ENCODE data around the gene IRF7. TPM values are rescaled to one million over a fixed set of nuclear protein-coding genes. Genes with fewer than 3 reads are reported as not detected.
A peak's percentile ranks its signal among the peaks of the same experiment; 100 is the strongest.

IRF7 gene
- total RNA-seq, 2 donors from 2014 or later: 14.7 to 25.8 TPM

- Mint-ChIP-seq H3K27ac (no peak overlapping the region), H3K4me1 (no peaks in the 10 kb centered on the region), H3K36me3 (ENCODE audit: low read depth) (peaks cover 6% of the 10 kb centered on the region), H3K4me3 (no peak overlapping the region), H3K9me3 (no peaks in the 10 kb centered on the region), H3K27me3 (peaks cover 8% of the 10 kb centered on the region)
- no peak for ATAC-seq (replicated peaks)
These were observed 20.3 kb upstream of the IRF7 start for GRCh38 chr11:635945-636510.

DNA sequence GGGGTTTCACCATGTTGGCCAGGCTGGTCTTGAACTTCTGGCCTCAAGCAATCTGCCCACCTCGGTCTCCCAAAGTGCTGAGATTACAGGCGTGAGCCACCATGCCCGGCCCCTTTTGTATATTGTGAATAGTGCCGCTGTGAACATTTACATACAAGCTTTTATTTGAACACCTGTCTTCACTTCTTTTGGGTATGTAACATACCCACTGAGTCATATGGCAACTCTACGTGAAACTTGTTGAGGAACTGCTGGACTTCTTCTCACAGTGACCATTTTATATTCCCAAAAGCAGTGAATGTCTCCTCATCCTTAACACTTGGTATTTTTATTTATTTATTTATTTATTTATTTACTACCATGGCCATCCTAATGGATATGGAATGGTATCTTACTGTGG lies 15.1 kb upstream of the IRF7 start:
- no peak overlapping the region for H3K4me3 Mint-ChIP-seq
- no peak for ATAC-seq (replicated peaks)
- no peaks in the 10 kb centered on the region for H3K9me3 Mint-ChIP-seq
- H3K36me3 Mint-ChIP-seq (ENCODE audit: low read depth): peaks cover 15% of the 10 kb centered on the region
- H3K4me1 Mint-ChIP-seq: peaks cover 23% of the 10 kb centered on the region
- peaks cover 17% of the 10 kb centered on the region for H3K27me3 Mint-ChIP-seq
- H3K27ac Mint-ChIP-seq: no peak overlapping the region

- peak; percentile 53 for ATAC-seq (replicated peaks)
- H3K27ac Mint-ChIP-seq: peak overlapping the region; percentile 65
- peaks cover 23% of the 10 kb centered on the region for H3K4me1 Mint-ChIP-seq
- peaks cover 15% of the 10 kb centered on the region for H3K36me3 Mint-ChIP-seq (ENCODE audit: low read depth)
- H3K27me3 Mint-ChIP-seq: peaks cover 17% of the 10 kb centered on the region
- H3K9me3 Mint-ChIP-seq: no peaks in the 10 kb centered on the region
- H3K4me3 Mint-ChIP-seq: peak overlapping the region; percentile 52
These were observed 13.5 kb upstream of the IRF7 start for GRCh38 chr11:629237-629583.

- Mint-ChIP-seq H3K27ac (no peak overlapping the region), H3K4me1 (peaks cover 23% of the 10 kb centered on the region), H3K36me3 (ENCODE audit: low read depth) (peaks cover 19% of the 10 kb centered on the region), H3K9me3 (no peaks in the 10 kb centered on the region), H3K27me3 (peaks cover 17% of the 10 kb centered on the region), H3K4me3 (peak overlapping the region; percentile 52)
- no peak for ATAC-seq (replicated peaks)
These were observed 12.3 kb upstream of the IRF7 start for GRCh38 chr11:628056-628455.

GRCh38 chr11:627308-627576 lies 11.5 kb upstream of the IRF7 start:
- peaks cover 17% of the 10 kb centered on the region for H3K27me3 Mint-ChIP-seq
- H3K4me1 Mint-ChIP-seq: peaks cover 23% of the 10 kb centered on the region
- no peak for ATAC-seq (replicated peaks)
- H3K36me3 Mint-ChIP-seq (ENCODE audit: low read depth): peaks cover 20% of the 10 kb centered on the region
- H3K9me3 Mint-ChIP-seq: no peaks in the 10 kb centered on the region
- H3K27ac Mint-ChIP-seq: no peak overlapping the region
- H3K4me3 Mint-ChIP-seq: no peak overlapping the region

DNA sequence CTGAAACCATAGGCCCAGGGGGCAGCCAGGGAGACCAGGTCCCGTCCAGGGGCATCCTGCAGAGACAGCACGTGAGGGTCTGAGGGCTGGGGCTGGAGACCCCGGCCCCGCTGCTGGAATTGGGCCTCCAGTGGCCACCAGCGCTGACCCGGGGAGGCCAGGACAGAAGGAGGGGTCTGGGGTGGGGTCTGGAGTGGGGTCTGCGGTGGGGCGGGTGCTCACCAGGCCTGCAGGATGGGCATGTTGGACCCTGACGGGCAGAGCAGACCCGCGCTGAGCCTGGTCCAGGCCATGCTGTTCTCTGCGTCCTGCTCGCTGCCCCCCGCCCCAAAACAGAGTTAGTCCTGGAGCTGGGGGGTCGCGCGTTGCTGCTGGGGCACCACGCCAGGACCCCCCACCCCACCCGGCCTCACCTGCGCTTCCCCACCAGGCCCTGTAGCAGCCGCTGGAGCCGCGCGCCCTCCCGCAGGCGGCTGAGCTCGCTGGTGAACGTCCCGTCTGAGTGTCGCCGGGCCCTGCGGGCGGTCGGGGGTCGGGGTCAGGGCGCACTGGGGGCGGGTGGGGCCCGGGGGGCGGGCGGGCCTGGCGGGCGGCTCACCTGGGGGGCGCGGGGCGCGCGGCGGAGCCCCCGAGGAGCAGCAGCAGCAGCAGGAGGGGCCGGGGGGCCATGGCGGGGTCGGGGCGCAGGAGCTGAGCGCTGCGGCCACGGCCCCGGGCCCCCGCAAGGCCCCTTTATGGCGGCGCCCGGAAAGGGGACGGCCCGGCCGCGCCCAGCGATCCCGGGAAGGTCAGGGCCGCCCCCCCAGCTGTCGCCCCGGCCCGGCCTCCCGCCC lies 10.9 kb upstream of the IRF7 start, which contains the start of gene SCT:
TSS of gene SCT (minus strand) at position 707 of the 833 bp plus-strand sequence. CDS start at position 669, 38 bp downstream.
- Mint-ChIP-seq H3K36me3 (ENCODE audit: low read depth) (peaks cover 20% of the 10 kb centered on the region), H3K4me3 (peak within 1 kb of the TSS; percentile 52), H3K27me3 (peaks cover 17% of the 10 kb centered on the region), H3K4me1 (peaks cover 23% of the 10 kb centered on the region), H3K9me3 (no peaks in the 10 kb centered on the region), H3K27ac (no peak within 1 kb of the TSS)
- no peak for ATAC-seq (replicated peaks)

DNA sequence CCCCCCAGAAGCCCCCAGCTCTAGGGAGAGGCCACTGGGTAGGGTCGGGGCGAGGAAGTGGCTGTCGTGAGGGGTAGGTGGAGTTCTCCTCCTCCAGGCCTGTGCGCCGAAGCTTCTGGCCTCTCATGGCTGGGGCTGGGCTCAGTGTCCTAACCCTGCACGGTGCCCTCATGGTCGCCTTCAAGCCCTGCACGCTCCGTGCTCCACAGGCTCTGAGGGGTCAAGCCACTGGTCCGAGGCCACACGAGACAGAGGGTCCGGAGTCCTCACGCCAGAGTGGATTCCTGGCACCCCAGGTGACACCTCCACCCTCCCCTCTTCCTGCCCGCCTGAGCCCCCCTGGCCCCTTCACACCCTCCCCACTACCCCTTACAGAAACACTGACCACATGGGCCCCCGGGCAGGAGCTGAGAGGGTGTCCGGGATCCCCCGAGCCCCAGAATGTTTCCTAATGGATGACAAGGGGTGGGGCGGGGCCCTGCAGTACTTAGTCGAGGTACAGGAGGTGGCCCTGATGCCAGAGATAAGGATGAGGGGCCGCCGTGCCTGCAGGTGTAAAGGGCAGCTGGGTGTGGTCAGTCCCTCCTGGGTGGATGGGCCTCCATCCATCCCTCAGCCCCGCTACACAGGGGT lies 10.0 kb upstream of the IRF7 start:
- ATAC-seq (replicated peaks): no peak
- H3K9me3 Mint-ChIP-seq: no peaks in the 10 kb centered on the region
- H3K27ac Mint-ChIP-seq: no peak overlapping the region
- H3K4me1 Mint-ChIP-seq: peaks cover 23% of the 10 kb centered on the region
- no peak overlapping the region for H3K4me3 Mint-ChIP-seq
- H3K27me3 Mint-ChIP-seq: peaks cover 17% of the 10 kb centered on the region
- peaks cover 20% of the 10 kb centered on the region for H3K36me3 Mint-ChIP-seq (ENCODE audit: low read depth)

GRCh38 chr11:624705-625635 lies 9.2 kb upstream of the IRF7 start, which contains the start of gene CDHR5:
Gene CDHR5, minus strand, starts transcription at chr11:624955. Its CDS starts 53 bp downstream, at chr11:624902.
- Mint-ChIP-seq H3K9me3 (no peaks in the 10 kb centered on the region), H3K4me1 (peaks cover 23% of the 10 kb centered on the region), H3K27ac (no peak within 1 kb of the TSS), H3K36me3 (ENCODE audit: low read depth) (peaks cover 20% of the 10 kb centered on the region), H3K27me3 (peaks cover 17% of the 10 kb centered on the region), H3K4me3 (no peak within 1 kb of the TSS)
- ATAC-seq (replicated peaks): no peak

GRCh38 chr11:623999-624704 lies 8.4 kb upstream of the IRF7 start:
- H3K27me3 Mint-ChIP-seq: peaks cover 12% of the 10 kb centered on the region
- peaks cover 20% of the 10 kb centered on the region for H3K36me3 Mint-ChIP-seq (ENCODE audit: low read depth)
- no peak overlapping the region for H3K27ac Mint-ChIP-seq
- H3K4me3 Mint-ChIP-seq: no peak overlapping the region
- no peak for ATAC-seq (replicated peaks)
- peaks cover 17% of the 10 kb centered on the region for H3K4me1 Mint-ChIP-seq
- H3K9me3 Mint-ChIP-seq: no peaks in the 10 kb centered on the region

GRCh38 chr11:623349-623869 lies 7.7 kb upstream of the IRF7 start:
- H3K27ac Mint-ChIP-seq: no peak overlapping the region
- no peak for ATAC-seq (replicated peaks)
- H3K27me3 Mint-ChIP-seq: peaks cover 9% of the 10 kb centered on the region
- peaks cover 10% of the 10 kb centered on the region for H3K4me1 Mint-ChIP-seq
- peaks cover 13% of the 10 kb centered on the region for H3K36me3 Mint-ChIP-seq (ENCODE audit: low read depth)
- H3K4me3 Mint-ChIP-seq: no peak overlapping the region
- H3K9me3 Mint-ChIP-seq: no peaks in the 10 kb centered on the region

- no peak overlapping the region for H3K4me3 Mint-ChIP-seq
- H3K9me3 Mint-ChIP-seq: no peaks in the 10 kb centered on the region
- ATAC-seq (replicated peaks): no peak
- H3K36me3 Mint-ChIP-seq (ENCODE audit: low read depth): peaks cover 5% of the 10 kb centered on the region
- no peak overlapping the region for H3K27ac Mint-ChIP-seq
- H3K27me3 Mint-ChIP-seq: no peaks in the 10 kb centered on the region
- H3K4me1 Mint-ChIP-seq: no peaks in the 10 kb centered on the region
These were observed 6.1 kb upstream of the IRF7 start for GRCh38 chr11:621838-622237.

DNA sequence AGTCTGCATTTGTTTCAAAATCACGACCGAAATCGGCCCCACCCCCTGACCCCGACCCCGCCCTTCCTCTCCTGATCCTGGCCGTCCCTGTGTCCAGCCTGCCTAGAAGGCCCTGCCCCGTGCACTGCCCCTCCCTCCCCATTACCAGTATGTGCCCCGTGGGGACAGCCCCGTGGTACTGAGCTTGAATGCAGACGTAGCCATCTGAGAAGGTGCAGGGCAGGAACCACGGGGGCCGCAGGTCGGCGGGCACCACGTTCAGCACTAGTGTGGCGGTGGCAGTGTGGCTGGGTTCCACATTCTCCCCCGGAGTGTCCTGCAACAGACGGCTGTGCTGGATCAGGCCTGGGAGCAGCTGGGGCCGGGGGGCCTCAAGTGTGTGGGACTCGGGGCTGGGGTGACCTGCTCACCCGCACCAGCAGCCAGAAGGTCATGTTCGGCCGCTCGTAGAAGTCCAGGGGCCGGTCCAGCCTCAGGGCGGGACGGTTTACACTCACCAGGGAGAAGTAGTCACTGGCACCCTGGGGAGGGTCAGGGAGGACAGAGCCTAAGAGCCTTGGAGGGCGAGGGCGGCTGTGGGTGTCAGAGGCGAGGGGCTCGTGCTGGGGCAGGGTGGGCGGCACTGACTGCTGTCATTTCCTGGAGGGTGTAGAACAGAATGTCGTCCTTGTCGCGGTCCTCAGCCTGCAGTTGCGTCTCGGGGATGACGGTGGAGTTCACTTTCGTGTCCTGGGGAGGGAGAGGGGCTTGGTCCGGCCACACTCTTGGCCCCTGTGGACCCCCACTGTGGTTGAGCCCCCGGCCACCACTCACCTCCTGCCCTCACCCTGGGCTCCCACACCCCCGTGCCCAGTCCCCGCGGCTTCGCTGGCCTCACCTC lies 5.4 kb upstream of the IRF7 start:
- Mint-ChIP-seq H3K27ac (no peak overlapping the region), H3K27me3 (no peaks in the 10 kb centered on the region), H3K9me3 (no peaks in the 10 kb centered on the region), H3K4me3 (no peak overlapping the region), H3K4me1 (no peaks in the 10 kb centered on the region), H3K36me3 (ENCODE audit: low read depth) (peaks cover 5% of the 10 kb centered on the region)
- ATAC-seq (replicated peaks): no peak

DNA sequence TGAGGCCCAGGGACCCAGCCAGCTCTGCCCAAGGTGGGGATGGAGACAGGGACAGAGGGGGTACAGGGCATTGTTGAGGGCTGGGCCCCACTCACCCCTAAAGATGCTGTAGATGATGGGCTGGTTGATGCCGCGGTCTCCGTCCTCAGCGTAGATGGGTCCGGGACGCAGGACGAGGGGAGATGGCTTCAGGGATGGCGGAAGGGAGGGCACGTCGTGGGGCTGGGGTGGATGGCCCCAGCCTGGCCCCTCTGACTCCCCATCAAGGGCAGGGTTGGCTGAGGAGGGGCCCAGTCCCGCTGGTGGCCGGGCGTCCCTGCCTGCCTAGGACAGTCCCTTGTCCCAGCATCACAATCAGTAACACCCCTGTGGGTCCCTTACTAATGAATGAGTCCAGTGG lies 4.5 kb upstream of the IRF7 start:
- Mint-ChIP-seq H3K4me1 (no peaks in the 10 kb centered on the region), H3K4me3 (no peak overlapping the region), H3K36me3 (ENCODE audit: low read depth) (peaks cover 5% of the 10 kb centered on the region), H3K27ac (no peak overlapping the region), H3K9me3 (no peaks in the 10 kb centered on the region), H3K27me3 (no peaks in the 10 kb centered on the region)
- ATAC-seq (replicated peaks): no peak
